Anterior cingulate cortex (tissue), 58 donors: ENCODE data around the gene ZNF554.
"Not testable (repeated sequence)": the region's sequence is repeated elsewhere in the genome, so short reads cannot be mapped to it uniquely, and the experiment has no call there.

Source experiments
- DNase-seq, 58 donors: peaks; one replicate each; lab custom pipeline; 2025; lab: John Stamatoyannopoulos, UW

The ZNF554 gene

DNA sequence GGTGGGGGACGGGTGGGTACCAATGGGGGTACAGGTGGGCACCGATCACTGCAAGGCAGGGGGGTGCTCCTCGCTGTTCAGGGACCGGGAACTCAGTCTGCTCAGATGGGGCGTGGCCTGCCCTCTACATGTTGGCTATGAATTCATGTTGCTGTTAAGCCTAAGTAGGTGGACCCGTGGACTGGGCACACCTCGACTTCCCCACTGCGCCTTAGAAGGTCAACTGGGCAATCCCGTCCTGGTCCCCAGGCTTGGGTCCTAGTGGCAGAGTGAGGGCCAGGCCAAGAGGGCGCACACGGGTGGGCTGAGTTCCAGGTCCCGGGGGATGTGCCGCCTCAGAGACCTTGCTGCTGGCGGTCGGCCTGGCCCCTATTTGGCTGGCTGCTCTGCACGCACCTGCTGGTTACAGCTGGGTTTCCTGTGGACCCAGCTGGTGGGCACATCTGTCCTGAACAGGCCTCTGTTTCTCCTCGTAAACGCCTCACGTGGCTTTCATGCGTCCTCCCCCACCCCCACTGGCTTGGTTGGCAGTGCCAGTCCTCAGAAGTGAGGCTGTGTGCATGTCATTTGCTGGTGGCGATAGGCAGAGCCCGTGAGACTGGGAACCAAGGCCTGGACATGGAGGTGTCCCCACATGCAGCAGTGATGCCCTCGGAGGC lies 13.5 kb upstream of the ZNF554 start:
- no peak for DNase-seq

DNA sequence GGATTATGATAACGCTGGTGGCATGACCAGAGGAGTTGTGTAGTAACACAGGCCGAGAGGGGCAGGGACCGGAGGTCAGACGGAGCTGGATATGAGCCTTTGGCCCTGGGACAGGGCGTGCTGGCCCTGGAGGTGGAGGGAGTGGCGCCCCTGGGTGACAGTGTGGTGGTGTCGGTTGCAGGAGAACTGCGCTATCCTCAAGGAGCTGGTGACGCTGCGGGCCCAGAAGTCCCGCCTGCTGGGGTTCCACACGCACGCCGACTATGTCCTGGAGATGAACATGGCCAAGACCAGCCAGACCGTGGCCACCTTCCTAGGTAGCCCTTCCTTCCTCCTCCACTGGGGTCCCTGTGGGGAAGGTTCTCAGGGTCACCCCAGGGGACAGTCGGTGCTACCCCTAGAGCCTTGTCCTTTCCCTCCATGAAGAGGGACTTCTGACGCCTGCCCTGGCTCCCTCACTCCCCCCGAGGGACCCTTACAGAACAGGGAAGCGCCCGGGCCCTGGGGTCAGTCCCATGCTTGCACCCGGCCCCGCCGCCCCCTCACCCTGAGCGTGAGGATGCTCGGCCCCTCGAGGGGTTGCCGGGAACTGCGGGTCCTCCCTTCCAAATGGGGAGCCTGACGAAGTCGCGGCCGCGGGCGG lies 12.8 kb upstream of the ZNF554 start:
- DNase-seq: no peak

DNA sequence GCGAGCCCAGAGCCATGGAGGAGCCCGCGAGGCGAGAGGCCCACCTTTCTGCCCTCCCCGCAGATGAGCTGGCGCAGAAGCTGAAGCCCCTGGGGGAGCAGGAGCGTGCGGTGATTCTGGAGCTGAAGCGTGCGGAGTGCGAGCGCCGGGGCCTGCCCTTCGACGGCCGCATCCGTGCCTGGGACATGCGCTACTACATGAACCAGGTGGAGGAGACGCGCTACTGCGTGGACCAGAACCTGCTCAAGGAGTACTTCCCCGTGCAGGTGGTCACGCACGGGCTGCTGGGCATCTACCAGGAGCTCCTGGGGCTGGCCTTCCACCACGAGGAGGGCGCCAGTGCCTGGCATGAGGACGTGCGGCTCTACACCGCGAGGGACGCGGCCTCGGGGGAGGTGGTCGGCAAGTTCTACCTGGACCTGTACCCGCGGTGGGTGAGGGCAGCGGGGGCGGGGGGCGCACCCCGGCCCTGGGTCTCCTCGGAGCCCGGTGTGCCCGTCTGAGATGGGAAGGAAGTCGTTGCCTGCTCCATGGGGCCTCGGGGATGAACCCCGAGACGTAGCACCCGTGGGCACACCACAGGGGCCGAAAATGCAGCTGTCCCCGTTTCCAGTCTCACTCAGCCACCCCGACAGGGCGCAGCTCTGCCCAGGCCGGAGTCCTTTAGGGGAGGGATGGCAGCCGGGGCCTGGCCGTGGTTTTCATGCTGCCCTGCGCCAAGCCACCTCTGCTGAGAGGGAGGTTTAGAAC lies 12.1 kb upstream of the ZNF554 start:
- no peak for DNase-seq

DNA sequence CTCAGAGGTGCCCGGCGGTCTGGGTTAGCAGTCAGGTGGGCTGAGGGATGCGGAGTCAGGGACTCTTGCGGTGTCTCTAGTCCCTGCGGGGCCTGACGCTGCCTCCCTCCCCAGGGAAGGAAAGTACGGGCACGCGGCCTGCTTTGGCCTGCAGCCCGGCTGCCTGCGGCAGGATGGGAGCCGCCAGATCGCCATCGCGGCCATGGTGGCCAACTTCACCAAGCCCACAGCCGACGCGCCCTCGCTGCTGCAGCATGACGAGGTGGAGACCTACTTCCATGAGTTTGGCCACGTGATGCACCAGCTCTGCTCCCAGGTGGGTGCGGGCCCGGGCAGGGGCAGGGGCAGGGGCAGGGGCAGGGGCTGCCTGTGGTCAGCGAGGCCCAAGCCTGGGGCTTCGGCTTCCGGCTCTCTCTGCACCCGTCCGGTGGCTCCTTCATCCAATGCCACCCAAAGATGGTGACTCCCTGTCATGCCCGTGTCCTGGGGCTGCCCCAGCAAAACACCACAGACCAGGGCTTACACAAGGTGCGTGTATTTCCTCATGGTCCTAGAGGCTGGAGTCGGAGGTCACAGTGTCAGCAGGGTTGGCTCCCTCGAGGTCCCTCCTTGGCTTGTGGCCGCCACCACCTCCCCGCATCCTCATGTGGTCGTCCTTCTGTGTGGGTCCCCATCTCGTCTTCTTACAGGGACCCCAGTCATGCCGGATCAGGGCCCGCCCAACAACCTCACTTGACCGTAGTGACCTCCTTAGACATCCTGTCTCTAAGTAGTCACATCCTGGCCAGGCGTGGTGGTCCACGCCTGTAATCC lies 11.3 kb upstream of the ZNF554 start:
- DNase-seq: no peak

DNA sequence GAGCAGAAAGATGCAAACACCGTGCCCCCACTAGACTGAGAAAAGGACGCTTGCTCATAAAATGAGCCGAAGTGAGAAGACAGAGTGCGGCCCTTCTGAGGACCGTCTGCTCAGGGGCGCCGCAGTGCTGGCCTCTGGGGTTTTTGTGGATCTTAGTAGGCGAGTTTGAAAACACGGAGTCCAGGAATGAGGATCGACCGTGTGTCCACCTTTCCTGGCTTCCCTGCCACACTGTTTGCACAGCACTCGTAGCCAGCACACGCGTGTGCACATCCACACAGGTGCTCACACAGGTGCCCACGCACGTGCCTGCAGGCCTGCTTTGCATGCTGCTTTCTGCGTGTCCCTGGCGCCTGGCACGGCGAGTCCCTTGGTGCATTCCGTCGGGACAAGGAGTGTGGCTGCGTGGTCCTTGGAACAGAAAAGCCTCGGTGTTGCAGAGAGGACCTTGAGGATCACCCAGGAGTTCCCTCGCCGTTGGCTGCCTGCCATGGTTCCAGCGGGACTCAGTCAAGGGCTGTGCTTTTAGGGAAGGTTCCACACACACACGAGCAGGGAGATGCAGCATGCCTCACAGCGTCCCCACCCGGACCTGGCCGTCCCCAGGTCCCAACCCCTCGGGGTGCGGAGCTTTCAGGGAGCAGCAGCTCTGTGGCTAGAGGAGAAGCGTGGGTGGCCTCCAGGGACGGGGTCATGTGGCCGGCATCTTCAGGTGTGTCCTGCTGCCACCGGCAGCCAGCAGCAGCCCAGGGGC lies 10.1 kb upstream of the ZNF554 start:
- DNase-seq: no peak

DNA sequence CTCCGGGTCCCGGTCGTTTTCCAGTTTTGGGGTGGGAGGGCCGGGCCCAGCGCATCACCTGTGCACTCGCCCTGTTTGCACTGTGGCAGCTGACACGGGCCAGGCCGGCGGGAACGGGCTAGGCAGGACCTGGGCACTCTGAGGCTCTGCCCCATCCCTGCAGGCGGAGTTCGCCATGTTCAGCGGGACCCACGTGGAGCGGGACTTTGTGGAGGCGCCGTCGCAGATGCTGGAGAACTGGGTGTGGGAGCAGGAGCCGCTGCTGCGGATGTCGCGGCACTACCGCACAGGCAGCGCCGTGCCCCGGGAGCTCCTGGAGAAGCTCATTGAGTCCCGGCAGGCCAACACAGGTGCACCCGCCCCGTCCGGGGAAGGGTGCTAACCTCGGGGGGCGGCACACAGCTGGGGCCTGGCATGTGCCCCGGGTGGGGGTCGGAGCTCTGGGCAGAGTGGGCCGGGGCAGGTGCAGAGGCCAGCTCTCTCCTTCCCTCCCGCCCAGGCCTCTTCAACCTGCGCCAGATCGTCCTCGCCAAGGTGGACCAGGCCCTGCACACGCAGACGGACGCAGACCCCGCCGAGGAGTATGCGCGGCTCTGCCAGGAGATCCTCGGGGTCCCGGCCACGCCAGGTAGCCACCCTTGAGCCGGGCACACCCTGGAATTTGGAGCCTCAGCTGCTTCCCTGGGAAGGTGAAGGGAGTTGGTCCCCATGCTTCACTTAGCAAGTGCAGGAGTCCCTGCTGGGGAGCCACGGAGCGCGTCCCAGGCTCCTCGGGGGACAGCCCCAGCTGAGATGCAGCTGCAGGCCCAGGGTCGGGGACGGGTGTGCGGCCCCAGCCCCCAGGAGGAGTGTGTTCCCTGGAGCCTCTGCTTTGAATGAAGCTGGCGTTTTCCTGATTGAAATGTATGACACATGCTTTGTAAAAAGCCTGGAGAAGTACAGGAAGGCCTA lies 9.3 kb upstream of the ZNF554 start:
- DNase-seq: no peak

DNA sequence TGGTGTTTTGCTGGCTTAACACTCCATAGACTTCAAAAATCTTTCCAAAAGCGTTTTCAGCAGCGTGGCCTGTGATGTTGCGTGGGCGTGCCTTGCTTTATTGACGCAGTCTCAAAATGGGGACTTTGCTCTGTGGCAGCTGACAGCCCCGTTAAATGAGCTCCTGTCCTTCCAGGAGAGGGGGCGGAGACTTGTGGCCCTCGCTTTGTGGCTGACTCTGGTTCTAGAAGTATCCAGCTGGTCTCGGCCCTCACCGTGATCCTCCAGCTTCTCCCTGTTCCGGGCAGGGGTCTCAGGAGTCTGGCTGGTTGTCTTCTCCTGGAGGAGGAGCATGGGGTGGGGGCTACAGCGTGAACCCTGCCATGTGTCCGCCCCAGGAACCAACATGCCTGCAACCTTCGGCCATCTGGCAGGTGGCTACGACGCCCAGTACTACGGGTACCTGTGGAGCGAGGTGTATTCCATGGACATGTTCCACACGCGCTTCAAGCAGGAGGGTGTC lies 8.4 kb upstream of the ZNF554 start:
- no peak for DNase-seq

DNA sequence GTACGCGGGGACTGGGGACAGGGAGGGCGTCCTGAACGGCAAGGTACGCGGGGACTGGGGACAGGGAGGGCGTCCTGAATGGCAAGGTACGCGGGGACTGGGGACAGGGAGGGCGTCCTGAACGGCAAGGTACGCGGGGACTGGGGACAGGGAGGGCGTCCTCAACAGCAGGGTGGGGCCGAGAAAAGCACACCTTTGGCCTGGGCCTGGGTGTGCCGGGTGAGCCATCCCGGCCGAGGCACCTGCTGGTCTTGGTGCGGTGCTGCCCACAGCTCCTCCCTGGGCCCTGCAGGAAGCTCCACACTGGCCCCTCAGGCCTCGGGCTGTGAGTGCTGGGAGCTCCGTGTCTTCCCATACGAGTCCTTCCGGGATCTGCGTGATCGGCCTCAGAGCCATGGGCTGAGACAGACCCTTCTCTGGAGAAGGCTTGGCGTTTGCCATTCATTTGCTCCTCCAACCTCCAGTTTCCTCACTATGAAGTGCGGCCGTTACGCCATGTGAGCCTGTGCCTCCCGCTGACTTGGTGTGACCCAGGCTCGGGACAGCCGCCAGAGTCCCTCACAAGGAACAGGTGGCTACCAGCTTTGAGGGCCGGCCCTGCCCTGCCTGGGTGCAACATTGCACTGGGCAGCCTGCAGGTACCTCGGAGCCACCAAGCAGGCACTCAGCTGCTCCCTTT lies 7.8 kb upstream of the ZNF554 start:
- DNase-seq: no peak

DNA sequence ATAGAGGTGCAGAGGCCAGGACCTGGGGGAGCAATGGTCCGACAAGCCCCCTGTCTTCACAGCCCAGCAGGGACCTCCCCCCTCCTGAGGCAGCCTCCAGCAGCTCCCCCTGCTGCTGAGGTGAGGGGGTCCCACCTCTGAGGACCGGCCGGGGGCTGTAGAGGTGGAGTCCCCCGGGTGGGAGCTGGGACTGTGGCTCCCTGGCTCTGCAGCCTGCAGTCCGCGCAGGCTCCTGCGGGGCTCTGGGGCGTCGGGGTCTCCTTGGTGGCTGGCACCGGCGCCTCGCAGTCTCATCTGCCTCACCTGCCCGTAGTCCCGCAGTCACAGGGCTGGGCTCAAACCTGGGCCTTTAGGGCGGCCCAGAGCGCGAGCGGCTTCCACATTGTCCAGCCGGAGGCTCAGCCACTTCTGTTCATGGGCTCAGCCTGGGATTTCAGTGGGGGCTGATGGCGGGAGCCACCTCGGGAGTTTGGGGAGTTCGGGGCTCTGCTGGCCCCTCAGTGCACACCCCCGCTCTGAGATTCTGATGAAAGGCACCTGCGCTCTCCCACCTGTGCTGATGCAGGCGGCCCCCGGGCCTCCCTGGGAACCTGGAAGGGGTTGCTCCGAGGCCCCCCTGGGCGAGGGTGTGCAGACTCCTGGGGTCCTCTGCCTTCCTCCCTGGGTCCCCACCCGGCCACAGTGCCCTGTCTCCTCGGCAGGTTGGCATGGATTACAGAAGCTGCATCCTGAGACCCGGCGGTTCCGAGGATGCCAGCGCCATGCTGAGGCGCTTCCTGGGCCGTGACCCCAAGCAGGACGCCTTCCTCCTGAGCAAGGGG lies 7.0 kb upstream of the ZNF554 start:
- DNase-seq: no peak

DNA sequence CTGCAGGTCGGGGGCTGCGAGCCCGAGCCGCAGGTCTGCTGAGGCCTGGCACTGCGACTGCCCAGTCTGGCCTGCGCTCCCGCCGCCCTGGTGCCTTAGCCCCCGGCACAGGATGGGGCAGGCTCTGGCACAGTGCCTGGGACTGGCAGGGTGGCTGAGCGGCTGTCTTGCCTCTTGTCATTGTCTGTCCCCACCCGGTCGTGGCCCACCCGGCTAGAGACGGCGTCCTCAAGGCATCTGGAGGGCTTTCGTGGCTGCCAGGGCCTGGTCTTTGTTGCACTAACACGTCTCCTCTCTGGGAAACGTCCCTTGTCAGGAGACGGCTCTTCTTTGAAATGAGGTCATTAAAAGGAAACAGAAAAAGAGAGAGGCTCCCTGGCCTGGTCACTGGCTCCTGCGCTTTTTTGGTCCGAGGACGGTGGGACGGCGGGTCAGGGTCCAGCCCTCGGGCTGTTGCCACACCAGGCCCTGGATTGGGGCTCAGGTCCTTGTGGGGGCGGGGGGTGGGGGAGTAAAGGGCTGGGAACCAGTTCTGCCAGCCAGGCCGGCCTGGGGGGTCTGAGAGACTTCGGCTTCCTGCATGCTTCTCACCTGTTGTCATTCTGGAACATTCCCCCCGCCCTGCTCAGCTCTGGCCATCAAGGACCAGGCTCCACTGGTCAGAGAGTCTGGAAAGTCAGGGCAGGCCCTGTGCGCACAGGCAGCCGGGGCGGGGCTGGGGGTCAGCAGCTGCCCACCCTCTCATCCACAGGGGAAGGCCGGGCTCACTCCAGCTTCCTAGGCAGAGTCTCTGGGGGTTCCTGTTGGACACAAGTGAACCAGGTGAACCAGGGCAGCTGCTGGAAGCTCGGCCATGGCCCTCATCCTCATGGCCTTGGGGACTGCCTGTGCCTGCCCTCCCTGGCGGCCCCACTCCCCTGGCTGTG lies 6.2 kb upstream of the ZNF554 start:
- DNase-seq: no peak

DNA sequence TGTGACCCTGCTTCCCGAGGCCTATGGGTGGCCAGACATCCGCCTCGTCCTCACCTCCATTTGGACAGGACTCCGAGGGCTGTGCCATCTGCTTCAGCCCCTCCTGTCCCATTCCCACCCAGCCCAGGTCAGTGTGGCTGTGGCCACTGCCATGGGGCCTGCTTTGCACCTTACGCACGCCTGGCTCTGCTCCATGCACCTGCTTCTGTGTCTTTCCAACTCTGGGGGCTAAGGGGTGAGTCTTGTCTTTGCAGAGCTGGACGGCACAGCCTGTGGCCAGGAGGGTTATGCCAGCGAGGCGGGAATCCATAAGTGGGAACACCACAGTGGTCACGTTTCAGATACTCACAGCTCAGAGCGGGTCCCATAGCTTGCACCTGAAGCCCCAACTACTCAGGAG lies 5.2 kb upstream of the ZNF554 start:
- no peak for DNase-seq

DNA sequence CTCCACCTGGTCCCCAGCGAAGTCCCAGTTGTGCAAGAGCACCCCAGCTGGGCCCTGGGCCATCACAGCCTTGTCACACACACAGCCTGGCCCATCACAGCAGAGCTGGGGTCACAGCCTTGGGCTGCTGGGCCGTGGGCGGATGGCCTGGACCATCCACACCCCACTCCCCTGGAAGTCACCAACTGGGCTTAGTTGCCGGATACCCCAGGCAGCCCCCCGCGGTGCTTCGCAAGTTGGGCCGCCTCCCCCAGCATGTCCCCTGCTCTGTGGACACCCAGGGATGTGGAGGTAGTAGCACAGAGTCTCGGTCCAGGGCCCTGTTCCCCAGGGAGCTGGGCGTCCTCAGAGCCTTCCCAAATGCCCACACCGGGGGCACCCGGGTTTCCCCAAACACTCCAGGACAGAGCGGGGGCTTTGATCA lies 4.5 kb upstream of the ZNF554 start:
- no peak for DNase-seq

DNA sequence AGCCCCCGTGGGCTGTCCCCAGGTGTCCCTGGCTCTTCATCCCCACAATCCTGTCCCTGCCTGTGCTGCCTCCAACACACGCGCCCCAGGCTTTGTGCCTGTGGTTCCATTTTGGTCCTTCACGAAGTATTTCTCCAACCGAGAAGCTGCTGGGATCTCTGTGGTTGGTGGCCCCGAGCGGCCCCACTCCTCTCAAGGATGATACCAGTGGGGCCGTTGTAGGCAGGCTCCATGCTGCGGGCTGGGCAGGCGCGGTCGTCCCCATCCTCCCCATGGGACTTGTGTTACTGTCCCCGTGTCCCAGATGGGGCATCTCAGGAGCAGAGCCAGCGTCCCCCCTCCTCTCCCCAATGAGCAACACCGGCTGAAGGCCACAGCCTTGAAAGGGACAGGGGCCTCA lies 3.7 kb upstream of the ZNF554 start:
- DNase-seq: no peak

DNA sequence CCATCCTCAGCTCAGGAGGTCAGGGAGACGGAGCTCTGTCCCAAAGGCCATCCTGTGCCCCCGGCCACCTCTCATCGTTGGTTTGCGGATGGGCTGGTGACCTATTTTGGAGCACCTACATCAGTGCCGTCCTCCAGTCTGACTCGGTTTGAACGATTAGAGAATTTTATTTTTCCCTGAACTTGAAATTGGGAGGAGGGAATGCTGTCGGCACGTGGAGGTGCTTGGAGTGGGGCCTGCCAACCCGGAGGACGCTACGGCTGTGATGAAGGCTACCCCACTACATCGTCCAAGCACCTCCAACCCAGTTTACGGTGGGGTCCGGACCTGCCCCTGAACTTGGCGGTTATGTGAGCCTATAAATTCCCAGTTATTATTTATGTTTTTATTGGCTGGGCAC lies 3.0 kb upstream of the ZNF554 start:
- DNase-seq: no peak

DNA sequence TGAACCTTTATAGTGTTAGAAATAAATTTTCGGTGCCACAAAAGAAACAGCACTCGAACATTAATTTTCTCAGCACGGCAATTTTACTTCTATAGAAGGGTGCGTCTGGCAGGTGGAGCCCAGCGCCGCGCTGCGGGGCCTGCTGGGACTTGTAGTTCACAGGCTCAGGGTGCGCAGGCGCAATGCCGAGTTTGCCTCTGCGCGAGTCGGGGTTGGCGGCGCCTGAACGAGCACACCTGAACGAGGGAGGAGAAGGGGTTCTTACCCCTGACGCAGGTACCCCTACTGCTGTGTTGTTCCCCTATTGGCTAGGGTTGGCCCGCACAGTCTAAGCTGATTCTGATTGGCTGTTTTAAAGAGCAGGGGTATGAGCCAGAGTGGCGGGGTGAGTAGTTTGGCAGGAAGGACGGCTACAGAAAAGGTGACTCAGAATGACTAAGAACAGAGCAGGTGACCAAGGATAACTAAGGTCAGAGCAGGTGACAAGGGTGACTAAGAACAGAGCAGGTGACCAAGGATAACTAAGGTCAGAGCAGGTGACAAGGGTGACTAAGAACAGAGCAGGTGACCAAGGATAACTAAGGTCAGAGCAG lies 2.3 kb upstream of the ZNF554 start:
- DNase-seq: not testable (repeated sequence)
